NB4 (cell line): ENCODE measurements around the gene PRSS8.

ENCODE experiments used
- DNase-seq: peaks from one replicate; pipeline ENCODE4 v3.0.0; 2010; ENCODE audit warnings: low read depth
- H3K4me3 ChIP-seq: one replicate; pipeline ENCODE4 v1.5.1; 2011; ENCODE audit warnings: mild to moderate bottlenecking, low read depth, low read length, moderate library complexity
- CTCF ChIP-seq: IDR thresholded peaks from one replicate; pipeline ENCODE4 v1.5.1; 2012; ENCODE audit warnings: low read depth, low read length
- MAX ChIP-seq: IDR thresholded peaks from 2 replicates; pipeline ENCODE4 v1.6.1; 2011; ENCODE audit warnings: low read depth, low read length
- MYC ChIP-seq: IDR thresholded peaks from 2 replicates; pipeline ENCODE4 v1.6.1; 2011; ENCODE audit warnings: low read depth, low read length
- POLR2A ChIP-seq: IDR thresholded peaks from 2 replicates; pipeline ENCODE4 v1.6.1; 2011; ENCODE audit warnings: mild to moderate bottlenecking; ENCODE audit not compliant: insufficient read length; ENCODE audit errors: extremely low read depth

PRSS8 gene

GRCh38 chr16:31085873-31086628, 49.5 kb downstream of the PRSS8 start:
- H3K4me3 ChIP-seq: no peak overlapping the region
- DNase-seq: no peak
- TF ChIP-seq MYC (no peak), POLR2A (no peak), MAX (no peak), CTCF (no peak)

GRCh38 chr16:31085411-31085810, 50.1 kb downstream of the PRSS8 start:
- TF ChIP-seq CTCF: no peak
- TF ChIP-seq MYC: no peak
- no peak for TF ChIP-seq MAX
- TF ChIP-seq POLR2A: no peak
- H3K4me3 ChIP-seq: no peak overlapping the region
- DNase-seq: no peak

GRCh38 chr16:31084584-31085302, 50.8 kb downstream of the PRSS8 start:
- no peak for TF ChIP-seq CTCF
- TF ChIP-seq POLR2A: no peak
- TF ChIP-seq MAX: no peak
- no peak for TF ChIP-seq MYC
- DNase-seq: no peak
- no peak overlapping the region for H3K4me3 ChIP-seq

- no peak for DNase-seq
- no peak overlapping the region for H3K4me3 ChIP-seq
- TF ChIP-seq MYC (no peak), CTCF (no peak), MAX (no peak), POLR2A (no peak)
These were observed 51.5 kb downstream of the PRSS8 start for GRCh38 chr16:31083981-31084380.

- TF ChIP-seq MYC: no peak
- no peak for TF ChIP-seq CTCF
- TF ChIP-seq POLR2A: no peak
- TF ChIP-seq MAX: no peak
- DNase-seq: no peak
- H3K4me3 ChIP-seq: no peak overlapping the region
These were observed 52.0 kb downstream of the PRSS8 start for GRCh38 chr16:31083556-31083955.

- H3K4me3 ChIP-seq: no peak overlapping the region
- no peak for TF ChIP-seq MYC
- no peak for TF ChIP-seq MAX
- TF ChIP-seq CTCF: no peak
- no peak for TF ChIP-seq POLR2A
- DNase-seq: no peak
These were observed 52.4 kb downstream of the PRSS8 start for GRCh38 chr16:31083081-31083480.
